Measurements from ENCODE around the gene OBP2A. TPM values are rescaled to one million over a fixed set of nuclear protein-coding genes. Genes with fewer than 3 reads are reported as not detected.

The OBP2A gene
- total RNA-seq, 1 experiment from 2014 or later: not detected

DNA sequence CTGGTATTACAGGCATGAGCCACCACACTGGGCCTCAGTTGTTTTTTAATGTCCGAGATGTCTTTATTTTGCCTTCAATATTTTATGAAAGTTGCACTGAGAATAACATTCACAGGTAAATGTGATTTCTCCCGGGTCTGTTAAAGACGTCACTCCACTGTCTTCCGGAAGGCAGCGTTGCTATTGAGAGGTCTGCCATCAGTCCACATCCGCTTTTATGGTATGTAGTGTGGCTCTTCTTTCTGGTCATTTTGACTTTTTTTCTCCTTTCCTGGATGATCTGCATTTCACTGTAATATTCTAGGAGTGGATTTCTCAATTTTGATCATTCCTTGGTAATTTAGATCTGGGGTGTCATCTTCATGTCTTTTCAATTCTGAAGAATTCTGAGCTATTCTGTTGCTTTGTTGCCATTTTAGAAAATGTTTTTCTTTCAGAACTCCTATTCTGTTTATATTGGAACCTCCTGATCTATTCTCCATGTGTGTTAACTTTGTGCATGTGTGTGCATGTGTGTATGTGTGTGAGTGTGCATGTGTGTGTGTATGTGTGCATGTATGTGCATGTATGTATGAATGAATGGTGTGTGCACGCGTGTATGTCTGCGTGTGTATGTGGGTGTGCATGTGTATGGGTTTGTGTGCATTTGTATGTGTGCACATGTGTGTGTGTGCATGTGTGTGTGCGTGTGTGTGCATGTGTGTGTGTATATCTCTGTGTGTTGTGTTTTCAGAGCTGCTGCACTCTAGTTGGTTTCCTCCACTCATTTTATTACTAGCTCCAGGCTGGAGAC, 26.6 kb upstream of the OBP2A start:
- CTCF ChIA-PET: interaction anchor here (0.6 kb wide), 1 partner anchor 212 kb away, joined by 5 read pairs; no protein-coding TSS in a partner anchor
- no peak overlapping the region for H3K27ac Mint-ChIP-seq

DNA sequence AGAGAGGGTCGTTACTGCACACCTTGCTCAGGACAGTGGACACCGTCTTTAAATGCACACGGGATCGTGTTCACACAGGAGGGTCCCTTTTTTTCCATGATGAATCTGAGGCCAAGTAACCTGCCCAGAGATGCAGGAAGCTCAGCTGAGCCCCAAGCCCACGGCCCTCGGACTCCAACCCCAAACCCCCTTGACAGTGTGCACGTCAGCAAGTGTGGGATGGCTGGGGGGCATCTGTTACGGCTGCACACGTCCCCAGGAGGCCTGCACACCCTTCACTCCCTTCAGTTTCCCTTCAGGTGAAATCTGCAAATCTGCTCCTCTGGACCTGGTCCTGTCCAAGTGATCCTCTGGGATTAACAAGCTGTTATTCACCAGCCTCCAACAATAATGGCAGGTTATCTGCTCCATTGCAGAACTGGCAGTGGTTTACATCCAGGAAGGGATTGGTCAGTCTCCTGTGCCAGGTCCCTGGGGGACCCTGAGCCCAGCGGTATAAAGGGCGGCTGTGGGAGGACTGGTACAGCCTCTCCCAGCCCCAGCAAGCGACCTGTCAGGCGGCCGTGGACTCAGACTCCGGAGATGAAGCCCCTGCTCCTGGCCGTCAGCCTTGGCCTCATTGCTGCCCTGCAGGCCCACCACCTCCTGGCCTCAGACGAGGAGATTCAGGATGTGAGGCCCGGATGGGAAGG, 24.9 kb upstream of the OBP2A start, which contains the start of gene LCN1:
TSS of gene LCN1 (plus strand) at position 525 of the 692 bp plus-strand sequence. CDS start at position 583, 58 bp downstream.
- Mint-ChIP-seq H3K27me3 (ENCODE audit: low read depth) (no peaks in the 10 kb centered on the region), H3K36me3 (no peaks in the 10 kb centered on the region), H3K27ac (no peak within 1 kb of the TSS), H3K9me3 (peaks cover 7% of the 10 kb centered on the region), H3K4me1 (peaks cover 6% of the 10 kb centered on the region), H3K4me3 (no peak within 1 kb of the TSS)
- no peak for DNase-seq (ENCODE audit: low spot score)
- ChIA-PET POLR2A (no interaction called here), CTCF (no interaction called here)
- no peak for ATAC-seq
- TF ChIP-seq ZNF232 (CRISPR knock-in tag; IDR thresholded peaks at IDR 0.05) (no peak), HMGA2 (CRISPR knock-in tag; IDR thresholded peaks at IDR 0.05) (no peak), ERG (CRISPR knock-in tag; IDR thresholded peaks at IDR 0.05) (no peak), ZNF396 (CRISPR knock-in tag; IDR thresholded peaks at IDR 0.05; ENCODE audit: borderline replicate concordance) (no peak), GABPB1 (CRISPR knock-in tag; IDR thresholded peaks at IDR 0.05) (no peak), GRHL2 (CRISPR knock-in tag; IDR thresholded peaks at IDR 0.05; ENCODE audit: insufficient replicate concordance, severe bottlenecking) (no peak), CDX4 (CRISPR knock-in tag; IDR thresholded peaks at IDR 0.05; ENCODE audit: borderline replicate concordance) (no peak)

More for the DNA sequence above, 26.6 kb upstream of the OBP2A start:
- H3K4me3 Mint-ChIP-seq: no peak overlapping the region
- peaks cover 6% of the 10 kb centered on the region for H3K4me1 Mint-ChIP-seq
- peaks cover 7% of the 10 kb centered on the region for H3K9me3 Mint-ChIP-seq
- no peaks in the 10 kb centered on the region for H3K27me3 Mint-ChIP-seq (ENCODE audit: low read depth)
- no peaks in the 10 kb centered on the region for H3K36me3 Mint-ChIP-seq
- ATAC-seq: no peak
- peak; percentile 61; the same call in 1 of the 2 replicates for TF ChIP-seq ZNF317 (CRISPR knock-in tag; IDR thresholded peaks at IDR 0.05; ENCODE audit: borderline replicate concordance, low read depth)
- TF ChIP-seq NR1H2 (CRISPR knock-in tag; IDR thresholded peaks at IDR 0.05): no peak
- POLR2A ChIA-PET: no interaction called here
- no peak for DNase-seq (ENCODE audit: low spot score)

GRCh38 chr9:135521608-135522095, 24.3 kb upstream of the OBP2A start:
- no peak overlapping the region for H3K27ac Mint-ChIP-seq
- no peak for TF ChIP-seq ARID4B (CRISPR knock-in tag; IDR thresholded peaks at IDR 0.05; ENCODE audit: borderline replicate concordance)
- TF ChIP-seq ZNF396 (CRISPR knock-in tag; IDR thresholded peaks at IDR 0.05; ENCODE audit: borderline replicate concordance): no peak
- no peak for TF ChIP-seq TEAD1 (CRISPR knock-in tag; IDR thresholded peaks at IDR 0.05)
- no peak for TF ChIP-seq SMAD4 (CRISPR knock-in tag; IDR thresholded peaks at IDR 0.05)
- no peaks in the 10 kb centered on the region for H3K27me3 Mint-ChIP-seq (ENCODE audit: low read depth)
- CTCF ChIA-PET: no interaction called here
- H3K4me1 Mint-ChIP-seq: peaks cover 6% of the 10 kb centered on the region
- ATAC-seq: no peak
- peaks cover 7% of the 10 kb centered on the region for H3K9me3 Mint-ChIP-seq
- H3K36me3 Mint-ChIP-seq: no peaks in the 10 kb centered on the region
- POLR2A ChIA-PET: no interaction called here
- no peak for DNase-seq (ENCODE audit: low spot score)
- no peak overlapping the region for H3K4me3 Mint-ChIP-seq

Data from WTC11 (cell line).